Mesendoderm (in vitro differentiated cells): ENCODE data around the gene CREB5.

Source experiments
- DNase-seq: peaks from one replicate; pipeline ENCODE4 v3.0.0; 2013
- H2AK5ac ChIP-seq: 2 replicates; pipeline ENCODE4 v1.6.1; 2013; ENCODE audit warnings: low read length, inconsistent platforms
- H2BK120ac ChIP-seq: 2 replicates; pipeline ENCODE4 v1.6.1; 2013; ENCODE audit warnings: low read depth, mild to moderate bottlenecking, low read length, moderate library complexity, mixed read lengths
- H2BK15ac ChIP-seq: replicated peaks from 2 replicates; pipeline ENCODE4 v1.6.1; 2013; ENCODE audit warnings: low read depth, mild to moderate bottlenecking, moderate library complexity
- H2BK5ac ChIP-seq: 2 replicates; pipeline ENCODE4 v1.6.1; 2013; ENCODE audit warnings: low read length, inconsistent platforms
- H3K18ac ChIP-seq: 2 replicates; pipeline ENCODE4 v1.6.1; 2013; ENCODE audit warnings: mild to moderate bottlenecking, low read length, mixed read lengths
- H3K23ac ChIP-seq: one replicate; pipeline ENCODE4 v1.6.1; 2013; ENCODE audit warnings: low read length
- H3K27ac ChIP-seq: 2 replicates; pipeline ENCODE4 v1.5.1; 2013; ENCODE audit warnings: low read depth, mild to moderate bottlenecking, inconsistent platforms, low read length, moderate library complexity
- H3K27me3 ChIP-seq: 2 replicates; pipeline ENCODE4 v1.6.1; 2013; ENCODE audit warnings: low read length, control low read depth, mild to moderate bottlenecking, inconsistent platforms; ENCODE audit not compliant: insufficient read depth, poor library complexity
- H3K36me3 ChIP-seq: 2 replicates; pipeline ENCODE4 v1.6.1; 2013; ENCODE audit warnings: low read length, inconsistent platforms; ENCODE audit not compliant: control insufficient read depth, insufficient read depth
- H3K4ac ChIP-seq: one replicate; pipeline ENCODE4 v1.6.1; 2013; ENCODE audit warnings: low read depth, mild to moderate bottlenecking, low read length, moderate library complexity
- H3K4me1 ChIP-seq: 2 replicates; pipeline ENCODE4 v1.6.1; 2013; ENCODE audit warnings: low read depth, low read length, inconsistent platforms; ENCODE audit not compliant: control insufficient read depth
- H3K4me2 ChIP-seq: 2 replicates; pipeline ENCODE4 v1.6.1; 2013; ENCODE audit warnings: low read length
- H3K4me3 ChIP-seq: 2 replicates; pipeline ENCODE4 v1.5.1; 2013; ENCODE audit warnings: mild to moderate bottlenecking, low read length
- H3K56ac ChIP-seq: one replicate; pipeline ENCODE4 v1.6.1; 2013; ENCODE audit warnings: low read length
- H3K79me1 ChIP-seq: 2 replicates; pipeline ENCODE4 v1.6.1; 2013; ENCODE audit warnings: low read length, inconsistent platforms
- H3K79me2 ChIP-seq: 2 replicates; pipeline ENCODE4 v1.6.1; 2013; ENCODE audit warnings: mild to moderate bottlenecking, low read length; ENCODE audit not compliant: control insufficient read depth, insufficient read depth
- H3K9ac ChIP-seq: 2 replicates; pipeline ENCODE4 v1.6.1; 2013; ENCODE audit warnings: low read length, inconsistent platforms
- H4K5ac ChIP-seq: one replicate; pipeline ENCODE4 v1.6.1; 2013; ENCODE audit warnings: low read length
- H4K8ac ChIP-seq: one replicate; pipeline ENCODE4 v1.6.1; 2013; ENCODE audit warnings: low read depth, mild to moderate bottlenecking, control low read depth, low read length, moderate library complexity
- WGBS: extraction: QIAGEN DNeasy Blood & Tissue Kit; methylation state at CpG from one replicate; pipeline ENCODE4 v1.1.7; 2013; ENCODE audit warnings: low lambda C conversion rate, missing lambda C conversion rate; ENCODE audit not compliant: insufficient coverage; ENCODE audit errors: extremely low coverage; 5-methylcytosine and 5-hydroxymethylcytosine counted together

The CREB5 gene

DNA sequence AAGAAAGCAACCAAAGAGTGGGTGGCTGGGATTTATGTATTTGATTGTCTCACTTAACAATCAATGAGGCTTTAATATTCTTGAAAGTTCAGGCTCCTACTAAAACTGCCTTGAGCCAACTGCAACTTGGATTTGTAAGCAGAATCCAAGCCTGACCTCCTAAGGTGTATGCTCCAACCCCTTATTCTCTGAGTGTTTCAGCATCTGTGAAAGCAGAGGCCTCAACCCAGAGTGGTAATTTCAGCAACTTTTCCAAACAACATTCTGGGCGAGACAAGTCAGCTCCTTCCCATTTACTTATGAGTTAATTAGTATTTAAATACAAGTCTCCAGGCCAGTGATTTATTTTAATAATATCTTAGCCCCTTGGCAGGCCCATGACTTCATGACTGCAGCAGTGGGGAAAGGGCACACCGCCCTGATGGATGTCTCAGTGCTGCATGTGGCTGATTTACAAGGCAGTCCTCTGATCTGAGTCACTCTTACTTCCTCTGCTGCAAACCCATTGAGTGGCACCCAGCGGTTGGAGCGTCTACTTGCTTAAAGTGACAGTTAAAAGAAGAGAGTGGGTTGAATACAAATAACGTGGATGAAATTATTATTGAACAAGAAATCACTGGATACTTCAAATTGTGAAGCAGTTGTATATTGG, 336.7 kb downstream of the CREB5 start:
- Histone ChIP-seq H3K4ac (no peak overlapping the region), H2AK5ac (no peak overlapping the region), H3K23ac (no peak overlapping the region), H2BK5ac (no peak overlapping the region), H3K4me1 (no peaks in the 10 kb centered on the region), H3K18ac (no peak overlapping the region), H3K27ac (no peak overlapping the region), H2BK120ac (no peak overlapping the region), H3K27me3 (no peaks in the 10 kb centered on the region), H3K56ac (no peak overlapping the region), H3K79me1 (no peaks in the 10 kb centered on the region), H4K5ac (no peak overlapping the region), H4K8ac (no peak overlapping the region), H2BK15ac (no peak overlapping the region), H3K36me3 (no peaks in the 10 kb centered on the region), H3K4me2 (no peak overlapping the region), H3K4me3 (no peak overlapping the region), H3K79me2 (no peaks in the 10 kb centered on the region), H3K9ac (no peak overlapping the region)
- no CpG with 5 or more reads among the region's 5 CpGs for WGBS
- peak; percentile 31 for DNase-seq

DNA sequence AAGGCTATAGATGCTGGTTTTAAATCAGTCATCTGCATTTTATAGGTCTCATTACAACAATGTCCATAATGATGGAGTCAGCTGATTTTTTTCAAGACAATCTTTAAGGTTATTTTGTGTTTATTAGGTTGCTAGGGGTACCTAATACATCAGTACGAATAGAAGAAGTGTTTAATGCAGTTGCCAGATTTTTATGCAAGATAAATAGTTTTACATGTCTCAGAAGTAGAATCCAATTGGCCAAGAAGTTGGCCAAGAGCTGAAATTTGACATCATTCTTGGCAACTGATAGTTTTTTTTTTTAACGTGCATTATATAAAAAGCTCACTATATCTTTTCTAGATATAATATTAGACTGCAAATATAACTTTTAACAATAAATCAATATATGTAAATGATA, 337.3 kb downstream of the CREB5 start:
- Histone ChIP-seq H3K27me3 (no peaks in the 10 kb centered on the region), H2BK5ac (no peak overlapping the region), H4K5ac (no peak overlapping the region), H3K9ac (no peak overlapping the region), H3K27ac (no peak overlapping the region), H2AK5ac (no peak overlapping the region), H4K8ac (no peak overlapping the region), H3K23ac (no peak overlapping the region), H3K79me2 (no peaks in the 10 kb centered on the region), H3K4me3 (no peak overlapping the region), H2BK15ac (no peak overlapping the region), H3K56ac (no peak overlapping the region), H3K4me2 (no peak overlapping the region), H3K36me3 (no peaks in the 10 kb centered on the region), H3K4ac (no peak overlapping the region), H2BK120ac (no peak overlapping the region), H3K79me1 (no peaks in the 10 kb centered on the region), H3K4me1 (no peaks in the 10 kb centered on the region), H3K18ac (no peak overlapping the region)
- no CpG with 5 or more reads among the region's 2 CpGs for WGBS
- DNase-seq = no peak

DNA sequence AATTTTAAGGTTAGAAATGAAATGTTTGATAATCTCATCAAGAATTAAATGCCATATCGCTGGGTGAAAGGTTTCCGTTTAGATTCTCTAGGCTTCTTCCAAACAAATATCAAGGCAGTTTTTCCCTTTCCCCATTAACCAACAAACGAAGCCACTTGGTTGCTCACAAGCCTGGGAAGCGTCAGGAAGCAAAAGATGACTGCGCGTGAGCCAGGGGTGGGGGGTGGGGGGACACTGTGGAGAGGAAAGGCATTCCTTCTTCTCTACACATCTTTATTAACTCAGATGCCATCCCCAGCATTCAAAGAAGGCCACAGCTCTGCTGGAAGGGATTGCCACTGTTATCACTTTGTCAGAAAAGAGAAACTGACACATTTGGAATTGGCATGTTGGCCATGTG, 338.7 kb downstream of the CREB5 start:
- no peak overlapping the region for H3K9ac ChIP-seq
- no peak overlapping the region for H2BK15ac ChIP-seq
- DNase-seq = peak; percentile 56
- WGBS = no CpG with 5 or more reads among the region's 6 CpGs
- H3K23ac ChIP-seq = no peak overlapping the region
- H3K36me3 ChIP-seq = no peaks in the 10 kb centered on the region
- no peak overlapping the region for H4K5ac ChIP-seq
- no peaks in the 10 kb centered on the region for H3K4me1 ChIP-seq
- peak overlapping the region; percentile 54 for H3K27ac ChIP-seq
- H3K4me3 ChIP-seq = no peak overlapping the region
- H3K4ac ChIP-seq = no peak overlapping the region
- no peak overlapping the region for H2BK5ac ChIP-seq
- H3K56ac ChIP-seq = no peak overlapping the region
- no peak overlapping the region for H3K4me2 ChIP-seq
- no peak overlapping the region for H2AK5ac ChIP-seq
- no peaks in the 10 kb centered on the region for H3K79me2 ChIP-seq
- no peak overlapping the region for H2BK120ac ChIP-seq
- no peak overlapping the region for H4K8ac ChIP-seq
- H3K18ac ChIP-seq = no peak overlapping the region
- no peaks in the 10 kb centered on the region for H3K27me3 ChIP-seq
- H3K79me1 ChIP-seq = no peaks in the 10 kb centered on the region

DNA sequence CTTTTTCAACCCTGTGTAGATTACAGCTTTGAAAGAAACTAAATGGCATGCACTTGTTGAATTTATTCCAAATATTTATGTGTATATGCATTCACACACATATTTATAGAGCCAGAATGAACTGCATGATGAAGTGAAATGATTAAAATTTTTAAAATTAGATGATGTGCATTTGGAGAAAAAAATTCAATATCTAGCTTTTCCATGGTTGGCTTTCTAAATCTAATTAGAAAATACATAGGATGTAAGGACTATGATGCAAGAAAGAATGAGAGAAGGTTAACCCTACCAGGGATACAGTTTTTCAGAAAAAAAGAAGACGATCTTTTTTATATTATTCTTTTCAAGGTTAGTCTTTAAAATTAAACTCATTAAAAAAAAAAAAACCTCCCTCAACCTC, 341.3 kb downstream of the CREB5 start:
- Histone ChIP-seq H3K18ac (no peak overlapping the region), H2AK5ac (no peak overlapping the region), H3K79me2 (no peaks in the 10 kb centered on the region), H3K4me1 (no peaks in the 10 kb centered on the region), H3K4me2 (no peak overlapping the region), H3K9ac (no peak overlapping the region), H3K23ac (no peak overlapping the region), H3K27me3 (no peaks in the 10 kb centered on the region), H3K4ac (no peak overlapping the region), H3K27ac (no peak overlapping the region), H2BK15ac (no peak overlapping the region), H3K4me3 (no peak overlapping the region), H4K8ac (no peak overlapping the region), H4K5ac (no peak overlapping the region), H3K79me1 (no peaks in the 10 kb centered on the region), H3K56ac (no peak overlapping the region), H2BK120ac (no peak overlapping the region), H3K36me3 (no peaks in the 10 kb centered on the region), H2BK5ac (no peak overlapping the region)
- WGBS = no CpG with 5 or more reads among the region's 1 CpG
- DNase-seq = no peak

DNA sequence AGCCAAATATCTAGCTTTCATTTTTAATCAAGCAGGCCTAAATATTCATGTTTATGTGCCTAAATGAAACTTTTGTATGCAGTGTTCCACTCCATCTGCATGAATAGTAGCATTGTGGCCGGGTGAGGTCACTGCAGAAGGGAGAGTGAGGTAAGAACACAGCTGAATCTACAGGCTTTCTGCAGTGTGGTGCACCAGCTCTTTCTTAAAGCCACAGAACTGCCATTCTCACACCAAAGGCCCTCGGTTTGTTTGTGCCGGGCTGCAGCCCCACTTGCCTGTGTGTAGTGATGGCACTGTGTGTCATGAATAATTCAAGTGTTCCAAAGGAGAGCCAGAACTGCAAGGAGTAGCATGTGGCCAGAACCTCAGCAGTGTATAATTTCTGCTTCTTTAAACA, 341.7 kb downstream of the CREB5 start:
- H2AK5ac ChIP-seq = no peak overlapping the region
- no peak overlapping the region for H3K4ac ChIP-seq
- no peak overlapping the region for H3K18ac ChIP-seq
- H3K9ac ChIP-seq = no peak overlapping the region
- H3K56ac ChIP-seq = no peak overlapping the region
- no peaks in the 10 kb centered on the region for H3K36me3 ChIP-seq
- DNase-seq = no peak
- no peak overlapping the region for H2BK120ac ChIP-seq
- no peak overlapping the region for H3K23ac ChIP-seq
- H4K8ac ChIP-seq = no peak overlapping the region
- no peaks in the 10 kb centered on the region for H3K4me1 ChIP-seq
- no peaks in the 10 kb centered on the region for H3K79me1 ChIP-seq
- no peak overlapping the region for H3K27ac ChIP-seq
- no peak overlapping the region for H2BK5ac ChIP-seq
- no peaks in the 10 kb centered on the region for H3K27me3 ChIP-seq
- H3K4me2 ChIP-seq = no peak overlapping the region
- WGBS = no CpG with 5 or more reads among the region's 3 CpGs
- H3K4me3 ChIP-seq = no peak overlapping the region
- no peak overlapping the region for H2BK15ac ChIP-seq
- H3K79me2 ChIP-seq = no peaks in the 10 kb centered on the region
- no peak overlapping the region for H4K5ac ChIP-seq

DNA sequence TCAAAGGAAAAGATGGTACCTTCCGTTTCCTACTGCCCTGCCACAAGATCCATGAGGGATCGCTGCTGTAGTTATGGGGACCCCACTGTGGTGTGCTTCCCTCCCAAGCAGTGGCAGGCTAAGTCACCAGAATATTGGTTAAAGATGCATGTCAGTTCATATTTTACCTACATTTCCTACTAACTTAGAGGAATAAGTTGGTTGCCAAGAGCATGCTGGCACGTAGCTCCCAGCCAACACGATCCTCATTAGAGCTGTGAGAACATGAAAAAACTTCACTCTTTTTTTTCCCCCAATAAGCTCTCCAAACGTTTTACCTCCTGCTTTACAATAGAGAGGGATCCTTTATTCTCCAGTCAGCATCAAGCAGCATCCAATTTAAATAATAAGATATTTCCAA, 342.1 kb downstream of the CREB5 start:
- no peak overlapping the region for H3K18ac ChIP-seq
- no peaks in the 10 kb centered on the region for H3K4me1 ChIP-seq
- H3K4ac ChIP-seq = no peak overlapping the region
- no peak overlapping the region for H3K23ac ChIP-seq
- no peak overlapping the region for H2BK5ac ChIP-seq
- H3K4me3 ChIP-seq = no peak overlapping the region
- no peaks in the 10 kb centered on the region for H3K27me3 ChIP-seq
- no peak overlapping the region for H3K56ac ChIP-seq
- no peaks in the 10 kb centered on the region for H3K79me2 ChIP-seq
- H2BK15ac ChIP-seq = no peak overlapping the region
- no peak overlapping the region for H2AK5ac ChIP-seq
- no CpG with 5 or more reads among the region's 5 CpGs for WGBS
- H4K5ac ChIP-seq = no peak overlapping the region
- no peak overlapping the region for H2BK120ac ChIP-seq
- H3K36me3 ChIP-seq = no peaks in the 10 kb centered on the region
- no peak overlapping the region for H3K4me2 ChIP-seq
- no peak overlapping the region for H3K9ac ChIP-seq
- no peaks in the 10 kb centered on the region for H3K79me1 ChIP-seq
- no peak overlapping the region for H4K8ac ChIP-seq
- DNase-seq = no peak
- H3K27ac ChIP-seq = no peak overlapping the region
